GM21825 (cell line): ENCODE results near the gene SYCP1.
"Not testable (repeated sequence)": the region's sequence is repeated elsewhere in the genome, so short reads cannot be mapped to it uniquely, and the experiment has no call there.

Source experiments
- ATAC-seq: cut with Tn5 transposase; IDR thresholded peaks from one replicate; pipeline ENCODE4 v1.9.1; 2021; ENCODE audit warnings: mild to moderate bottlenecking, moderate library complexity; ENCODE audit not compliant: unreplicated experiment

SYCP1 gene, protein sequence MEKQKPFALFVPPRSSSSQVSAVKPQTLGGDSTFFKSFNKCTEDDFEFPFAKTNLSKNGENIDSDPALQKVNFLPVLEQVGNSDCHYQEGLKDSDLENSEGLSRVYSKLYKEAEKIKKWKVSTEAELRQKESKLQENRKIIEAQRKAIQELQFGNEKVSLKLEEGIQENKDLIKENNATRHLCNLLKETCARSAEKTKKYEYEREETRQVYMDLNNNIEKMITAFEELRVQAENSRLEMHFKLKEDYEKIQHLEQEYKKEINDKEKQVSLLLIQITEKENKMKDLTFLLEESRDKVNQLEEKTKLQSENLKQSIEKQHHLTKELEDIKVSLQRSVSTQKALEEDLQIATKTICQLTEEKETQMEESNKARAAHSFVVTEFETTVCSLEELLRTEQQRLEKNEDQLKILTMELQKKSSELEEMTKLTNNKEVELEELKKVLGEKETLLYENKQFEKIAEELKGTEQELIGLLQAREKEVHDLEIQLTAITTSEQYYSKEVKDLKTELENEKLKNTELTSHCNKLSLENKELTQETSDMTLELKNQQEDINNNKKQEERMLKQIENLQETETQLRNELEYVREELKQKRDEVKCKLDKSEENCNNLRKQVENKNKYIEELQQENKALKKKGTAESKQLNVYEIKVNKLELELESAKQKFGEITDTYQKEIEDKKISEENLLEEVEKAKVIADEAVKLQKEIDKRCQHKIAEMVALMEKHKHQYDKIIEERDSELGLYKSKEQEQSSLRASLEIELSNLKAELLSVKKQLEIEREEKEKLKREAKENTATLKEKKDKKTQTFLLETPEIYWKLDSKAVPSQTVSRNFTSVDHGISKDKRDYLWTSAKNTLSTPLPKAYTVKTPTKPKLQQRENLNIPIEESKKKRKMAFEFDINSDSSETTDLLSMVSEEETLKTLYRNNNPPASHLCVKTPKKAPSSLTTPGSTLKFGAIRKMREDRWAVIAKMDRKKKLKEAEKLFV

DNA sequence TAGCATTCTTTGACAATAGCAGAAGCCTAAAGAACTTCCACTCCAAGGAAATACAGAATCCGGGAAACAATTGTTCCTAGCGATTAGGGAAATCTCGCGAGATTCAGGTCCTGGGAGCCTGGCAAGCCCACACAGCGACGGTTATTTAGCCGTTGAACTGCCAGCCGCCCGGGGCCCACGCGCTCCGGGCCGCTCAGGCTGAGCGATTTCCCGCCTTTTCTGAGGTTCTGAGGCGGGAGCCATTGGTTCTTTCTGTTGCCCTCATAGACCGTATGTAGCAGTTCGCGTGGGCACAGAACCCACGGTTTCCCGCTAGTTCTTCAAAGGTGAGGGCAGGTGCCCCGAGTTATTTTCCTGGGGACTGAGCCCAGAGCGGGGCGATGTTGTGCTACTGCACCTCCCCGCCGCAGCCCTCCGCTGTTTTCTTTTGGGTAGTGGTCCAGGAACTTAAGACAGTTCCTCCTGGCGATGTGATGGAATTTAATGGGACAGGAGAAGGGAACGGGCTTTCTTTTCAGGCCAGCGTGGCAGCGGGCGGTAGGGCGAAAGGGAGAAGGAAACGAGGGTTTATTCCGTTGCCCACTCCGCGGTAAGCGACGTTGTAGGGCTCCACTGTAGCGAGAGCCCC is at the start of gene SYCP1:
SYCP1 (plus strand) TSS at position 171 of the 628 bp plus-strand sequence. CDS start 602 bp downstream, outside the sequence.
- no peak for ATAC-seq

- no peak for ATAC-seq
These were observed 34.8 kb upstream of the SYCP1 start for GRCh38 chr1:114819869-114820268.

- no peak for ATAC-seq
These were observed 34.3 kb upstream of the SYCP1 start for GRCh38 chr1:114820392-114820791.

- no peak for ATAC-seq
These were observed 32.7 kb upstream of the SYCP1 start for GRCh38 chr1:114821978-114822377.

DNA sequence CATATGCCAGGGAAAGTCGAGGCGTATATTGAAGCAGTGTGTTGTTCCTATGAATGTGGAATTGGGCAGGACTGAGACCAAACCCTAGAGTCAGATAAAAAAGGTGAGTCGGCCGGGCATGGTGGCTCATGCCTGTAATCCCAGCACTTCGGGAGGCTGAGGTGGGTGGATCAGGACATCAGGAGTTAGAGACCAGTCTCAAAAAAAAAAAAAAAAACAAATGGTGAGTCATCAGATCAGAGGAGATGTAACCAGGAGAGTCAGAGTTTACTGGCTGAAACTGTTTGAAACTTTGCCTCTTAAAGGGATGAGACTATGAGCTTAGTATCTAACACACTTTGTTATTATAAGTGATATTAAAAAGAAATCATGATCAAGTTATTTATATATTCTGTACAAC is 26.4 kb upstream of the SYCP1 start:
- no peak for ATAC-seq

DNA sequence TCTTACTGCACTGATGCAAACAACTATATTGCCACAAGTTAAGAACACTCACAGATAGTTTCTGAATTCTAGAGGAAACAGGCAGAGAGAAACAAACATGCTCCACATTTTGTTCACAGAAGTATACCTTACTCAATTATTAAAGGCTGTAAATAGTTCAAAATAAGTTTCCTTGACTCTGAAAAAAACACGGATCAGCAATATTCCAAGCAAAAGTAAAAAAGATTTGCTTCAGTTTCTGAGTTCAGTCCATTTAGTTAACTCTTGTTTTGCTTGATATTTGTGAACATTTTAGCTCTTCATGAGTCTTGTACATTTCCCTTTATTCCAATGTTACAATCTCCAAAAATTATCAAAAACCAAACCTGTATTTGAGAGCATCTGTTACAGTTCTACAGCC is 24.6 kb upstream of the SYCP1 start:
- ATAC-seq = not testable (repeated sequence)

DNA sequence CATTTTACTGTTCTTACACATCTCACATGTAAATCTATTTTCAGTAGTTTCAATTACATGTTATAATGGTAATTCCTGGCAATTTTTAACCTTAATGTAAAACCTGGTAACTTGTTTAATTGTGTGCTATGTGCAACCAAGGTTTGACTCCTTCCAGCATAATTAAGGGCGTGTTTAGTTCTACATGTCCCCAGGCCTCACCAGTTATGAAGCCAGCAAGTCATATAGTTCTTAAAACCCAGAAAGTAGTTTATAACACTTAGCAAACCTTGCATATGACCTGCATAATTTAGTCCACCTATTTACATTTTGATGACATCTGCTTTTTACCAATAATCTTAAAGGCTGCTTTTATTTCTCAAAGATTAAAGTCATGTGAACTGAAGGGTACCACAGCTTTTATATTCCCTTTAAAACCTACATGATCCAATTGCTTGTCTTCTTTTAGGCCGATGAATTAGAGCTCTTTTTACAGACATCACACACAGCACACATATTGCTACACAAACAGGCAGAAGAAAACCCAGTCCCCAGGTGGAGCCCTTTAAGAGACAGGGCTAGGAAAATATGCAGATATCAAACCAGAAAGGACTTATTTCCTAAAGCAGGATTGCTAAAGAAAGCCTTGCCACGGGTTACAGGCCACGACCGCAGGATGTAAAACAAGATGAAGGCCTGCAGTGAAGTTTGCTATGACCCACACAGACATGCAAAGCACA is 23.2 kb upstream of the SYCP1 start:
- no peak for ATAC-seq

- ATAC-seq = no peak
These were observed 22.6 kb upstream of the SYCP1 start for GRCh38 chr1:114832057-114832456.

- no peak for ATAC-seq
These were observed 21.2 kb upstream of the SYCP1 start for GRCh38 chr1:114833421-114833820.

DNA sequence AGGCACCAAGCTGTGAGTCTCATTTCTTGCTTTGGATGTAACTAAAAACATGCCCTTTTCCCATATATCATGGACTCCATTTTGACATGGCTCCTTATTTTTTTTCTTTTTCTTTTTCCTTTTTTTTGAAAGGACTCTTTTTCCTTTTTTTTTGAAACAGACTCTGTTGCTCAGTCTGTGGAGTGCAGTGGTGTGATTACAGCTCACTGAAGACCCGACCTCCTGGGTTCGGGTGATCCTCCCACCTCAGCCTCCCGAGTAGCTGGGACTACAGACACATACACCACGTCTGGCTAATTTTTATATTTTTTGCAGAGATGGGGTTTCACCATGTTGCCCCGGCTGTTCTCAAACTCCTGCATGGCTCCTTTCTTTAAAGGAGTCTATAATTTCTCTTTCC is 10.4 kb upstream of the SYCP1 start:
- no peak for ATAC-seq

- ATAC-seq = no peak
These were observed 1.1 kb upstream of the SYCP1 start for GRCh38 chr1:114853584-114853983.

- ATAC-seq = no peak
These were observed 6.7 kb downstream of the SYCP1 start for GRCh38 chr1:114861384-114861783.

- no peak for ATAC-seq
These were observed 37.7 kb downstream of the SYCP1 start for GRCh38 chr1:114892194-114892918.

- ATAC-seq = no peak
These were observed 42.1 kb downstream of the SYCP1 start for GRCh38 chr1:114896795-114897194.

DNA sequence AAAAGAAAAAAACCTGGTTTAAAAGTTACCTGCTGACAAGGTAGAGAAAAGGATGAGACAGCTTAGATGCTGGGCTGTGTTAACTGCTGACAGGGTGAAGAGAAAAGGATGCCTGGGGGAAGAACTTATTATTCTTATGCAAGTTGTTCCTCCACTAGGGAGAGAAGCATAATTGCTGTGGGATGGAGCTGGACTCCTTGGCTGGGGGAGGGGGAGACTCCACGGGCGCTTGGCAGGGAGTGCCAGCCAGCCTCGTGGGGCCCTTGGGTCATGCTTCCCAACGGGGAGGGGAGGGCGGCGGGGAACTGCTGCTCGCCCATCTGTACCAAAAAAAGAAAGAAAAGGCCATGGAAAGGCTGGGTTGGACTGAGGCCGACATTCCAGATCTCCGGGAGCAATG is 47.2 kb downstream of the SYCP1 start:
- ATAC-seq = no peak

DNA sequence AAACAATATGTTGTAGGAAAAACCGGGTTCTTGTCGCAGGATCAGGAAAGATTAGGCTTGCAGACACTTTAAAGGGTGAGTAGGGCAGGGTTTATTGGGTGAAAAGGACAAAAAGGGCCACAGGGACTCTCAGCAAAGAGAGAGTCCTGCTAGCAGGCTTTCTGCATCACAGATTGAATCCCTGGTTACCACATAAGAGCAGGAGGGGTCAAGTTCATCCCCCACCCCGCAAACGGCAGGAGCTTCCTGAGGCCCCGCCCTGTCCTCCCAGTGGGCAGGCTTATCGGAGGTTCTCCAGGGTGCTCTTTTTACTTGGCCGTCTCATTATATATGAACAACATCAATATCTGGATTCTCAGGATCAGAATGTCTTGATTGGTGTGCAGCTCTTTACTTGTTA is 47.7 kb downstream of the SYCP1 start:
- no peak for ATAC-seq

DNA sequence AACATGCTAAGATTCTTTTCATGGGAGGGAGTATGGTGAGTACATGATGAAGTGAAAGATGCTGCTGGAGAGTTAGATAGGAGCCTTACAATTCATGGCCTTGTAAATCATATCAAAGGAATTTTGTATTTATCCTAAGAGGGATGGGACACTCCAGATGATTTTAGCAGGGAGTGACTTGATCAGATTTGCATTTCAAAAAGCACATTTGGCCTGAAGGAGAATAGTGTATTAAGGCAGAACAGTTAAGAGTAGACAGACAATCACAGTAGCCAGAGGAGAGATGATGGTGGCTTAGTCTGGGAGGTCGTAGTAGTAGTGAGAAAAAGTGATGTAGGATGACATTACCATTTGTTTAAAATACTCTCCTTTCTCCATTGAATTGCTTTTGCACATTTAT is 48.8 kb downstream of the SYCP1 start:
- no peak for ATAC-seq

GRCh38 chr1:114915720-114916119 is 61.1 kb downstream of the SYCP1 start:
- ATAC-seq = not testable (repeated sequence)

DNA sequence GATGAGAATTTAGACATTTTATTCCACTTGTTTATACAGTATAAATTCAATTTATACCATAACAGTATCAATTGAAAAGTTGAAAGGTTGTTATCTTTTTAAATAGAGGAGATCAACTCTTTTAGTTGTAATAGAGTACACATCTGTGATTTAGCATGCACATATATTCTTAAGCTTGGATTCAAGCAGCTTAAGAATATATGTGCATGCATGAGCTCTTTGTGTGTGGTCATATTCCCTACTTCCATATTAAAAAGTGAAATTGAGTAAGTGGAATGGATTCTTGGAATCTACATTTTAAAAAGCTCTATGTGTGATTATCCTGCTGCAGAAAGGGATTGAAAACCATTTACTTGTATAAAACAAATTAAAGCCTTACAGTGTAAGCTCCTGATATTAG is 71.9 kb downstream of the SYCP1 start:
- no peak for ATAC-seq

- ATAC-seq = no peak
These were observed 72.7 kb downstream of the SYCP1 start for GRCh38 chr1:114927401-114927800.
